Gastroesophageal sphincter (tissue), 4 donors: ENCODE results near the gene ORMDL3. TPM values are rescaled to one million over a fixed set of nuclear protein-coding genes. Genes with fewer than 3 reads are reported as not detected.

Experiments
- ATAC-seq: fragments of 150-250 bp; one replicate; pipeline ENCODE4 v1.9.1; 2016; ENCODE audit warnings: mild to moderate bottlenecking, moderate library complexity
- H3K27ac ChIP-seq, 4 donors: fragments of 200-600 bp; sonication (generic) in 3 of 4; 1 replicate in 3 of 4; 2 replicates in 1 of 4; pipeline ENCODE4 v1.5.1; 2016 to 2019
- H3K27me3 ChIP-seq: fragments of 200-600 bp; sonication (generic); one replicate; pipeline ENCODE4 v1.5.1; 2019
- H3K36me3 ChIP-seq, 2 donors: fragments of 200-600 bp; sonication (generic); one replicate each; pipeline ENCODE4 v1.5.1; 2019; ENCODE audit warnings: control low read depth in 1 of 2
- H3K4me1 ChIP-seq, 3 donors: fragments of 200-600 bp; sonication (generic); 1 replicate in 2 of 3; 2 replicates in 1 of 3; pipeline ENCODE4 v1.5.1; 2016 to 2019; ENCODE audit warnings: control low read depth in 2 of 3
- H3K4me3 ChIP-seq, 2 donors: fragments of 200-600 bp; sonication (generic); one replicate each; pipeline ENCODE4 v1.5.1; 2019; ENCODE audit warnings: mild to moderate bottlenecking in 1 of 2, moderate library complexity in 1 of 2
- H3K9me3 ChIP-seq, 3 donors: fragments of 200-600 bp; sonication (generic); one replicate each; pipeline ENCODE4 v1.5.1; 2017 to 2019; ENCODE audit warnings: control low read depth in 2 of 3
- EP300 ChIP-seq: sonication (generic); formaldehyde crosslinking; IDR thresholded peaks from one replicate; pipeline ENCODE4 v1.6.1; 2017; ENCODE audit warnings: antibody characterized with exemption, mild to moderate bottlenecking
- POLR2A ChIP-seq, 2 donors: fragments of 450-650 bp; IDR thresholded peaks; one replicate each; pipeline ENCODE4 v1.6.1; 2017; ENCODE audit warnings: antibody characterized with exemption in 2 of 2, mild to moderate bottlenecking in 2 of 2, moderate library complexity in 1 of 2
- POLR2AphosphoS5 ChIP-seq: sonication (generic); formaldehyde crosslinking; IDR thresholded peaks from one replicate; pipeline ENCODE4 v1.6.1; 2017; ENCODE audit warnings: antibody characterized with exemption
- WGBS, 2 donors: methylation state at CpG; one replicate each; pipeline ENCODE4 v1.1.5; 2018; ENCODE audit warnings: low coverage in 1 of 2; 5-methylcytosine and 5-hydroxymethylcytosine counted together
- total RNA-seq, 4 donors: library from RNA; depleted of rRNA; stranded (reverse); fragments of >200 nt; gene quantifications; one replicate each; pipeline ENCODE4 v1.1.0, GENCODE V29; 2016
- TF ChIP-seq, protein P1 (sequence below), 4 experiments: fragments of 200-600 bp in 2 of 4; fragments of 450-650 bp in 2 of 4; sonication (generic) in 1 of 4; IDR thresholded peaks; one replicate each; pipeline ENCODE4 v1.5.1; 2017 to 2019; ENCODE audit warnings: antibody characterized with exemption in 4 of 4, mild to moderate bottlenecking in 2 of 4, moderate library complexity in 2 of 4

Gene ORMDL3
- total RNA-seq, 4 donors from 2014 or later, result 41.9 to 51.2 (median 46.9) TPM

DNA sequence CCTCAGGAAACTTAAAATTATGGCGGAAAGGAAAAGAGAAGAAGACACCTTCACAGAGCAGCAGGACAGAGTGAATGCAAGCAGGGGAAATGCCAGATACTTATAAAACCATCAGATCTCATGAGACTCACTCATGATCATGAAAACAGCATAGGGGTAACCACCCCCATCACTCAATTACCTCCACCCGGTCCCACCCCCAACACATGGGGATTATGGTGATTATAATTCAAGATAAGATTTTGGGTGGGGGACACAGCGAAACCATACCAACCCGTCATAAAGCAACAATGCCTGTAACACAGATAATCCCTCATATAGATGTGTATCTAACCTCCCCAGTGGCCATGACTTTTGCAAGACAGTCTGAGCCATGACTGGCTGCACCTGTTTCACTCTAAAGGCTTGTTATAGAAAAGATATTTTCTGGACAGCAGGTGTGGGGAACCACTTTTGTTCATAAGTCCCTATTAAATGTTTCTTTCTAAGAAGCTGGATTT lies 28.4 kb upstream of the ORMDL3 start:
- TF ChIP-seq, protein P1, sequence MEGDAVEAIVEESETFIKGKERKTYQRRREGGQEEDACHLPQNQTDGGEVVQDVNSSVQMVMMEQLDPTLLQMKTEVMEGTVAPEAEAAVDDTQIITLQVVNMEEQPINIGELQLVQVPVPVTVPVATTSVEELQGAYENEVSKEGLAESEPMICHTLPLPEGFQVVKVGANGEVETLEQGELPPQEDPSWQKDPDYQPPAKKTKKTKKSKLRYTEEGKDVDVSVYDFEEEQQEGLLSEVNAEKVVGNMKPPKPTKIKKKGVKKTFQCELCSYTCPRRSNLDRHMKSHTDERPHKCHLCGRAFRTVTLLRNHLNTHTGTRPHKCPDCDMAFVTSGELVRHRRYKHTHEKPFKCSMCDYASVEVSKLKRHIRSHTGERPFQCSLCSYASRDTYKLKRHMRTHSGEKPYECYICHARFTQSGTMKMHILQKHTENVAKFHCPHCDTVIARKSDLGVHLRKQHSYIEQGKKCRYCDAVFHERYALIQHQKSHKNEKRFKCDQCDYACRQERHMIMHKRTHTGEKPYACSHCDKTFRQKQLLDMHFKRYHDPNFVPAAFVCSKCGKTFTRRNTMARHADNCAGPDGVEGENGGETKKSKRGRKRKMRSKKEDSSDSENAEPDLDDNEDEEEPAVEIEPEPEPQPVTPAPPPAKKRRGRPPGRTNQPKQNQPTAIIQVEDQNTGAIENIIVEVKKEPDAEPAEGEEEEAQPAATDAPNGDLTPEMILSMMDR (IDR thresholded peaks at IDR 0.05), result no peak
- TF ChIP-seq POLR2A (IDR thresholded peaks at IDR 0.05), result no peak
- WGBS, 2 donors, result 87 to 94% methylated on average over 2 to 3 of the region's 4 CpGs
- Histone ChIP-seq H3K9me3 (no peaks in the 10 kb centered on the region), H3K27me3 (no peaks in the 10 kb centered on the region), H3K36me3 (no peaks in the 10 kb centered on the region), H3K4me3 (no peak overlapping the region), H3K27ac (no peak overlapping the region), H3K4me1 (peaks cover 0 to 24% (median 0%) of the 10 kb centered on the region in 3 donors)
- no peak for ATAC-seq

DNA sequence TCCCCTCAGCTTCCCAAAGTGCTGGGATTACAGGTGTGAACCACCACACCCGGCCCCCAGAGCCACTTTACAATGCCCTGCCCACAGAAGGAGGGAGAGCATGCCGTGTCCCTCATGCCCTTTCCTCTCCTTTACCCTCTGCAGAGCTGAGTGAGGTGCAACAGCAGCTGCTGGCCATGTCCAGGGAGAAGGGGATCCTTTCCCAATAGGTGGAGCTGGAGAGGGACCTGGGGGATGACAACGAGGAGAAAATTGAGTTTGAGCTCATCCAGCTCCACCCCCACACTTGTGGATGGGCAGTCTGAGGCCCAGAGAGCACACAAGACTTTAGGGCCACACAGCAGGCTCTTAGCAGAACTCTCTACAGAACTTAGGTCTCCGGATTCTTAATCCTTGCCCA lies 27.5 kb upstream of the ORMDL3 start:
- TF ChIP-seq EP300 (no peak), POLR2AphosphoS5 (no peak), POLR2A (IDR thresholded peaks at IDR 0.05) (no peak)
- TF ChIP-seq, protein P1 (IDR thresholded peaks at IDR 0.05), result no peak
- 80% methylated on average over 1 of the region's 4 CpGs; no CpG with 5 or more reads in 1 of the 2 donors for WGBS, 2 donors
- H3K27me3 ChIP-seq, result no peaks in the 10 kb centered on the region
- no peaks in the 10 kb centered on the region for H3K36me3 ChIP-seq
- ATAC-seq, result no peak
- H3K4me1 ChIP-seq, result peaks cover 0 to 24% (median 0%) of the 10 kb centered on the region in 3 donors
- no peak overlapping the region for H3K4me3 ChIP-seq
- H3K27ac ChIP-seq, result no peak overlapping the region
- no peaks in the 10 kb centered on the region for H3K9me3 ChIP-seq

GRCh38 chr17:39953471-39953888 lies 26.1 kb upstream of the ORMDL3 start:
- TF ChIP-seq, protein P1 (IDR thresholded peaks at IDR 0.05), result no peak
- TF ChIP-seq POLR2A (IDR thresholded peaks at IDR 0.05) (no peak), POLR2AphosphoS5 (no peak), EP300 (no peak)

GRCh38 chr17:39952680-39953470 lies 25.5 kb upstream of the ORMDL3 start:
- Histone ChIP-seq H3K4me3 (peak overlapping the region; percentile 20 to 49), H3K27ac (peak overlapping the region in 3 of 4 donors; percentile 70 to 81 (median 78)), H3K36me3 (no peaks in the 10 kb centered on the region), H3K27me3 (no peaks in the 10 kb centered on the region), H3K4me1 (peaks cover 0 to 16% (median 0%) of the 10 kb centered on the region in 3 donors), H3K9me3 (no peaks in the 10 kb centered on the region)
- TF ChIP-seq POLR2A (IDR thresholded peaks at IDR 0.05) (peak in 1 of 2 donors; percentile 11), POLR2AphosphoS5 (no peak)
- 0 to 6% methylated on average over 13 of the region's 55 CpGs for WGBS, 2 donors
- peak; percentile 95 for ATAC-seq

More at GRCh38 chr17:39953471-39953888, 26.1 kb upstream of the ORMDL3 start:
- no peak for ATAC-seq
- Histone ChIP-seq H3K27ac (peak overlapping the region in 3 of 4 donors; percentile 70 to 81 (median 78)), H3K4me1 (peaks cover 0 to 16% (median 0%) of the 10 kb centered on the region in 3 donors), H3K4me3 (peak overlapping the region; percentile 20 to 49), H3K36me3 (no peaks in the 10 kb centered on the region), H3K9me3 (no peaks in the 10 kb centered on the region), H3K27me3 (no peaks in the 10 kb centered on the region)
- WGBS, 2 donors, result 0% methylated on average over 3 of the region's 9 CpGs; no CpG with 5 or more reads in 1 of the 2 donors

- TF ChIP-seq POLR2AphosphoS5, result no peak
- TF ChIP-seq EP300, result no peak
- TF ChIP-seq POLR2A (IDR thresholded peaks at IDR 0.05), result no peak
- TF ChIP-seq, protein P1 (IDR thresholded peaks at IDR 0.05), result no peak
- H3K4me3 ChIP-seq, result peak overlapping the region in 1 of 2 donors; percentile 49
- peak overlapping the region in 3 of 4 donors; percentile 49 to 70 (median 65) for H3K27ac ChIP-seq
- no peaks in the 10 kb centered on the region for H3K9me3 ChIP-seq
- 61 to 88% methylated on average over 4 to 10 of the region's 22 CpGs for WGBS, 2 donors
- H3K27me3 ChIP-seq, result no peaks in the 10 kb centered on the region
- H3K36me3 ChIP-seq, result no peaks in the 10 kb centered on the region
- H3K4me1 ChIP-seq, result peaks cover 0 to 16% (median 0%) of the 10 kb centered on the region in 3 donors
- ATAC-seq, result no peak
Measured at GRCh38 chr17:39951924-39952679, 24.7 kb upstream of the ORMDL3 start.
